ENCODE results near the gene MFGE8.

The MFGE8 gene

GRCh38 chr15:88913017-88913849 lies at the start of gene MFGE8:
MFGE8 (minus strand) TSS chr15:88913379; CDS start chr15:88913319, 60 bp downstream.
- DNase-seq (ENCODE audit: low read depth), result no peak
- peak within 1 kb of the TSS; percentile 74 for H3K4me3 ChIP-seq (ENCODE audit: low read depth, low read length)
- in situ Hi-C loops (cut with HindIII; ENCODE audit: low sequenced_read_pairs), result loop anchor here (25.0 kb wide), 1 partner anchor 99 kb away; no protein-coding TSS in a partner anchor
- TF ChIP-seq CTCF (IDR thresholded peaks at IDR 0.05; ENCODE audit: low read depth, low read length, missing control alignments), result no peak

GRCh38 chr15:88959445-88959844 lies 46.3 kb upstream of the MFGE8 start:
- TF ChIP-seq CTCF (IDR thresholded peaks at IDR 0.05; ENCODE audit: low read depth, low read length, missing control alignments), result no peak
- no peak overlapping the region for H3K4me3 ChIP-seq (ENCODE audit: low read depth, low read length)
- in situ Hi-C loops (cut with HindIII; ENCODE audit: low sequenced_read_pairs), result no loop called here

GRCh38 chr15:88956906-88957305 lies 43.7 kb upstream of the MFGE8 start:
- in situ Hi-C loops (cut with HindIII; ENCODE audit: low sequenced_read_pairs), result no loop called here
- no peak for DNase-seq (ENCODE audit: low read depth)

More at GRCh38 chr15:88959445-88959844, 46.3 kb upstream of the MFGE8 start:
- no peak for DNase-seq (ENCODE audit: low read depth)

GRCh38 chr15:88956263-88956662 lies 43.1 kb upstream of the MFGE8 start:
- no peak for TF ChIP-seq CTCF (IDR thresholded peaks at IDR 0.05; ENCODE audit: low read depth, low read length, missing control alignments)
- H3K4me3 ChIP-seq (ENCODE audit: low read depth, low read length), result no peak overlapping the region
- DNase-seq (ENCODE audit: low read depth), result no peak
- in situ Hi-C loops (cut with HindIII; ENCODE audit: low sequenced_read_pairs), result no loop called here

More at GRCh38 chr15:88956906-88957305, 43.7 kb upstream of the MFGE8 start:
- no peak for TF ChIP-seq CTCF (IDR thresholded peaks at IDR 0.05; ENCODE audit: low read depth, low read length, missing control alignments)
- H3K4me3 ChIP-seq (ENCODE audit: low read depth, low read length), result no peak overlapping the region

GRCh38 chr15:88954431-88955277 lies 41.5 kb upstream of the MFGE8 start:
- H3K4me3 ChIP-seq (ENCODE audit: low read depth, low read length), result no peak overlapping the region
- in situ Hi-C loops (cut with HindIII; ENCODE audit: low sequenced_read_pairs), result no loop called here
- DNase-seq (ENCODE audit: low read depth), result no peak
- TF ChIP-seq CTCF (IDR thresholded peaks at IDR 0.05; ENCODE audit: low read depth, low read length, missing control alignments), result no peak

GRCh38 chr15:88950600-88951160 lies 37.5 kb upstream of the MFGE8 start:
- TF ChIP-seq CTCF (IDR thresholded peaks at IDR 0.05; ENCODE audit: low read depth, low read length, missing control alignments), result no peak
- in situ Hi-C loops (cut with HindIII; ENCODE audit: low sequenced_read_pairs), result no loop called here
- DNase-seq (ENCODE audit: low read depth), result no peak

More at GRCh38 chr15:88950600-88951160, 37.5 kb upstream of the MFGE8 start:
- no peak overlapping the region for H3K4me3 ChIP-seq (ENCODE audit: low read depth, low read length)
